ENCODE measurements around the gene EHBP1.
A peak's percentile ranks its signal among the peaks of the same experiment; 100 is the strongest.
"Not testable (repeated sequence)": the region's sequence is repeated elsewhere in the genome, so short reads cannot be mapped to it uniquely, and the experiment has no call there.

Gene EHBP1

DNA sequence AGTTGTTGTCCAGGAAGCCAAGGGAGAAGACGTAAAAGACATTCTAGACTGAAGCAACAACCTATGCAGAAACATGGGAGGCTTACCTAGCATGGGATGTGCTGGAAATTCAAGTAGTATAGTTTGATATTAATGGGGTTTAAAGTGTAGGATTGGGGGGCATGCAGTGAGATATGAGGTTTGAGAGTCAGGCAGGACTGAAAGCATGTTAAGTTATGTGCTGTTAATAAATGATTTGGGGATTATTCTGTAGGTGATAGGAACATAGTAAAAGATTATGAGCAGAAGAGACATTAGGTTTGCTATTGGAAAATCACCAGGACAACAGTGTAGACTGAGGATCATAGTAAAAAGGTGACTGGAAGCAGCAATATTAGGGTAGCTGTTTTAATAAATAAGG, 3.2 kb downstream of the EHBP1 start:
- 94% methylated on average over 1 of the region's 1 CpG for WGBS

DNA sequence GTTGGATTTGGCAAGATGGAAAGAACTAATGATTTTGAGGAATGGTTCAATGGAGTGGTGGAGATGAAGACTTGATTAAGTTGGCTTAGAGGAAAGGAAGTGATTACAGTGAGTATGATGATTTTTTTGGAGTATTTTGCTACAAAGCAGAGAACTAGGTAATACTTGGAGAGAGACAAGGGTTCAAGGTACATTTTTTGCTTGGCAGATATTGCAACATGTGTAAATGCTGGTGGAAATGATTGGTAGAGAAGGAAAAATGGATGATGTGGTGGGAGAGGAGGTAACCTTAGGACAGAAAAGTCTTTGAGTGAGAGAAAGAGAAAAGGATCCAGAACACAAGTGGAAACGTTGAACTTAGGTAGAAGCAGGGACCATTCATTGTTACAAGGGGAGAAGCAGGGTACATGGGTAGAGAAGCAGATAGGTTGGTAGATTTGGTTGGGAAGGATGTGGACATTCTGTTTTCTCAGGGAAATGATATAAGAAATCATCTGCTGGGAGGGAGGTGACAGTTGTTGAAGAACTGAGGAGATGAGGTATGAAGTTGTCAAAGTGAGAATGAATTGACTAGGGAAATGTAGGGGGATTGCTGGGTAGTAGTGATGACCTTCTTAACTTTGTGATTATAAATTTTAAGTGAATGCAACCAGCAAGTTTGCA, 6.5 kb downstream of the EHBP1 start:
- Histone ChIP-seq H3K9ac (ENCODE audit: low read length) (no peak overlapping the region), H3K27ac (ENCODE audit: low read length, poor library complexity, severe bottlenecking) (no peak overlapping the region), H3K4me3 (ENCODE audit: insufficient read depth in 1 of 2, low read depth in 1 of 2, low read length in 2 of 2) (peak overlapping the region in 1 of 2 experiments; percentile 95), H3K4ac (ENCODE audit: low read depth in 1 of 2, low read length in 2 of 2) (no peak overlapping the region), H3K27me3 (ENCODE audit: control insufficient read depth in 1 of 2, insufficient read depth in 1 of 2, low read length in 2 of 2) (no peaks in the 10 kb centered on the region), H3K18ac (ENCODE audit: low read depth in 1 of 2, low read length in 2 of 2) (no peak overlapping the region), H3K79me1 (replicated peaks; ENCODE audit: low read length, poor library complexity, severe bottlenecking) (peaks cover 14% of the 10 kb centered on the region), H2AFZ (ENCODE audit: low read depth, low read length) (no peak overlapping the region), H3K4me2 (ENCODE audit: low read length, poor library complexity, severe bottlenecking) (no peak overlapping the region), H4K8ac (ENCODE audit: low read length) (no peak overlapping the region), H2BK120ac (ENCODE audit: low read depth, low read length) (no peak overlapping the region), H3K14ac (ENCODE audit: low read length in 2 of 2) (no peak overlapping the region), H2BK5ac (ENCODE audit: low read depth, low read length, poor library complexity, severe bottlenecking) (no peak overlapping the region), H2AK5ac (ENCODE audit: low read length, severe bottlenecking) (no peak overlapping the region), H3K36me3 (ENCODE audit: control insufficient read depth in 1 of 2, insufficient read depth in 2 of 2, low read depth in 1 of 2, low read length in 2 of 2) (peaks cover 0 to 92% of the 10 kb centered on the region in 2 experiments), H3K23ac (ENCODE audit: low read length in 2 of 2) (no peak overlapping the region), H3K9me3 (ENCODE audit: control insufficient read depth, low read length) (peaks cover 23% of the 10 kb centered on the region), H2BK15ac (ENCODE audit: low read depth, poor library complexity, severe bottlenecking) (no peak overlapping the region), H4K91ac (ENCODE audit: low read length) (no peak overlapping the region), H3K4me1 (ENCODE audit: control insufficient read depth, insufficient read depth, low read depth, low read length) (peaks cover 3% of the 10 kb centered on the region), H2BK12ac (ENCODE audit: low read length in 2 of 2) (no peak overlapping the region)
- DNase-seq = no peak
- WGBS = 96% methylated on average over 1 of the region's 1 CpG

More for the DNA sequence above, 3.2 kb downstream of the EHBP1 start:
- H3K9ac ChIP-seq (ENCODE audit: low read length) = peak overlapping the region; percentile 96
- H3K4me3 ChIP-seq (ENCODE audit: insufficient read depth in 1 of 2, low read depth in 1 of 2, low read length in 2 of 2) = peak overlapping the region in 1 of 2 experiments; percentile 95
- no peak overlapping the region for H3K4ac ChIP-seq (ENCODE audit: low read depth in 1 of 2, low read length in 2 of 2)
- no peak overlapping the region for H4K8ac ChIP-seq (ENCODE audit: low read length)
- H3K14ac ChIP-seq (ENCODE audit: low read length in 2 of 2) = no peak overlapping the region
- peaks cover 0 to 64% of the 10 kb centered on the region in 2 experiments for H3K36me3 ChIP-seq (ENCODE audit: control insufficient read depth in 1 of 2, insufficient read depth in 2 of 2, low read depth in 1 of 2, low read length in 2 of 2)
- H3K4me1 ChIP-seq (ENCODE audit: control insufficient read depth, insufficient read depth, low read depth, low read length) = peaks cover 4% of the 10 kb centered on the region
- H2BK120ac ChIP-seq (ENCODE audit: low read depth, low read length) = no peak overlapping the region
- no peak overlapping the region for H3K27ac ChIP-seq (ENCODE audit: low read length, poor library complexity, severe bottlenecking)
- DNase-seq = no peak
- no peaks in the 10 kb centered on the region for H3K27me3 ChIP-seq (ENCODE audit: control insufficient read depth in 1 of 2, insufficient read depth in 1 of 2, low read length in 2 of 2)
- no peak overlapping the region for H2AK5ac ChIP-seq (ENCODE audit: low read length, severe bottlenecking)
- H2BK12ac ChIP-seq (ENCODE audit: low read length in 2 of 2) = no peak overlapping the region
- no peak overlapping the region for H3K4me2 ChIP-seq (ENCODE audit: low read length, poor library complexity, severe bottlenecking)
- H3K18ac ChIP-seq (ENCODE audit: low read depth in 1 of 2, low read length in 2 of 2) = no peak overlapping the region
- H2BK15ac ChIP-seq (ENCODE audit: low read depth, poor library complexity, severe bottlenecking) = no peak overlapping the region
- no peak overlapping the region for H4K91ac ChIP-seq (ENCODE audit: low read length)
- H3K23ac ChIP-seq (ENCODE audit: low read length in 2 of 2) = no peak overlapping the region
- no peak overlapping the region for H2AFZ ChIP-seq (ENCODE audit: low read depth, low read length)
- peaks cover 11% of the 10 kb centered on the region for H3K79me1 ChIP-seq (replicated peaks; ENCODE audit: low read length, poor library complexity, severe bottlenecking)
- H3K9me3 ChIP-seq (ENCODE audit: control insufficient read depth, low read length) = peaks cover 22% of the 10 kb centered on the region
- no peak overlapping the region for H2BK5ac ChIP-seq (ENCODE audit: low read depth, low read length, poor library complexity, severe bottlenecking)

DNA sequence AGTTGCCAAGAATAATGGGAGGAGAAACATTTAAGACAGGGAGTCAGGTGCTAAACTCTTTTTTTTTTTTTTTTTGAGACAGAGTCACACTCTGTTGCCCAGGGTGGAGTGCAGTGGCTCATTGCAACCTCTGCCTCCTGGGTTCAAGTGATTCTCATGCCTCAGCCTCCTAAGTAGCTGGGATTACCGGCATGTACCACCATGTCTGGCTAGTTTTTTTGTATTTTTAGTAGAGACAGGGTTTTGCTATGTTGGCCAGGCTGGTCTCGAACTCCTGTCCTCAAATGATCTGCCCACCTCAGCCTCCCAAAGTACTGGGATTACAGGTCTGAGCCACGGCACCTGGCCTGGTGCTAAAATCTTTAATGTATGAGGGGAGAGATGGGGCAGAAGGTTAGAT, 7.7 kb downstream of the EHBP1 start:
- not testable (repeated sequence) for H2BK5ac ChIP-seq (ENCODE audit: low read depth, low read length, poor library complexity, severe bottlenecking); H2AK5ac ChIP-seq (ENCODE audit: low read length, severe bottlenecking); H3K27ac ChIP-seq (ENCODE audit: low read length, poor library complexity, severe bottlenecking); H3K9ac ChIP-seq (ENCODE audit: low read length); H3K18ac ChIP-seq (ENCODE audit: low read depth in 1 of 2, low read length in 2 of 2); H3K4ac ChIP-seq (ENCODE audit: low read depth in 1 of 2, low read length in 2 of 2); H4K8ac ChIP-seq (ENCODE audit: low read length); DNase-seq; H2BK120ac ChIP-seq (ENCODE audit: low read depth, low read length); H3K4me1 ChIP-seq (ENCODE audit: control insufficient read depth, insufficient read depth, low read depth, low read length); H2AFZ ChIP-seq (ENCODE audit: low read depth, low read length); H3K27me3 ChIP-seq (ENCODE audit: control insufficient read depth in 1 of 2, insufficient read depth in 1 of 2, low read length in 2 of 2); H2BK15ac ChIP-seq (ENCODE audit: low read depth, poor library complexity, severe bottlenecking); H3K23ac ChIP-seq (ENCODE audit: low read length in 2 of 2); H3K4me2 ChIP-seq (ENCODE audit: low read length, poor library complexity, severe bottlenecking); H2BK12ac ChIP-seq (ENCODE audit: low read length in 2 of 2); H3K14ac ChIP-seq (ENCODE audit: low read length in 2 of 2); H4K91ac ChIP-seq (ENCODE audit: low read length)
- peaks cover 0 to 93% of the 10 kb centered on the region in 2 experiments for H3K36me3 ChIP-seq (ENCODE audit: control insufficient read depth in 1 of 2, insufficient read depth in 2 of 2, low read depth in 1 of 2, low read length in 2 of 2)
- H3K79me1 ChIP-seq (replicated peaks; ENCODE audit: low read length, poor library complexity, severe bottlenecking) = peaks cover 14% of the 10 kb centered on the region
- peak overlapping the region in 1 of 2 experiments; percentile 16 for H3K4me3 ChIP-seq (ENCODE audit: insufficient read depth in 1 of 2, low read depth in 1 of 2, low read length in 2 of 2)
- H3K9me3 ChIP-seq (ENCODE audit: control insufficient read depth, low read length) = peaks cover 23% of the 10 kb centered on the region
- WGBS = 100% methylated on average over 3 of the region's 3 CpGs

DNA sequence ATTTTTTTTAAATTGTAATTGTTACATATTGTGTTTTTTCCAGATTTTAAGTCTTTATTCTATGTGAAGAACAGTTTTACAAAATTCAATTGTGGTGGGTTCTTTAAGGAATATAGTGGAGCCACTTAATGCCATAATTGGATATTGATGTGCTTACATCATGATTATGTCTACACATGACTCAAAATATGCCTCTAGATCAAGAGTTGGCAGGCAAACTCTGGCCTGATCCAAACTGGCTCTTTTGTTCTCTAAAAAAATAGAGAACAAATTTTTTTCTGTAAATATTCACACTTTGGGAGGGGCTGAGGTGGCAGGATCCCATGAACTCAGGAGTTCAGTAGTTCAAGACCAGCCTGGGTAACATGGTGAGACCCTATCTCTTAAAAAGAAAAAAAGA, 8.3 kb downstream of the EHBP1 start:
- H3K23ac ChIP-seq (ENCODE audit: low read length in 2 of 2) = no peak overlapping the region
- peak overlapping the region in 1 of 2 experiments; percentile 16 for H3K4me3 ChIP-seq (ENCODE audit: insufficient read depth in 1 of 2, low read depth in 1 of 2, low read length in 2 of 2)
- peaks cover 14% of the 10 kb centered on the region for H3K79me1 ChIP-seq (replicated peaks; ENCODE audit: low read length, poor library complexity, severe bottlenecking)
- H3K4ac ChIP-seq (ENCODE audit: low read depth in 1 of 2, low read length in 2 of 2) = no peak overlapping the region
- no peaks in the 10 kb centered on the region for H3K4me1 ChIP-seq (ENCODE audit: control insufficient read depth, insufficient read depth, low read depth, low read length)
- peaks cover 0 to 93% of the 10 kb centered on the region in 2 experiments for H3K36me3 ChIP-seq (ENCODE audit: control insufficient read depth in 1 of 2, insufficient read depth in 2 of 2, low read depth in 1 of 2, low read length in 2 of 2)
- no peak overlapping the region for H3K27ac ChIP-seq (ENCODE audit: low read length, poor library complexity, severe bottlenecking)
- H3K14ac ChIP-seq (ENCODE audit: low read length in 2 of 2) = no peak overlapping the region
- H4K8ac ChIP-seq (ENCODE audit: low read length) = no peak overlapping the region
- H3K18ac ChIP-seq (ENCODE audit: low read depth in 1 of 2, low read length in 2 of 2) = no peak overlapping the region
- no peak overlapping the region for H4K91ac ChIP-seq (ENCODE audit: low read length)
- H3K27me3 ChIP-seq (ENCODE audit: control insufficient read depth in 1 of 2, insufficient read depth in 1 of 2, low read length in 2 of 2) = no peaks in the 10 kb centered on the region
- H2AK5ac ChIP-seq (ENCODE audit: low read length, severe bottlenecking) = no peak overlapping the region
- H3K4me2 ChIP-seq (ENCODE audit: low read length, poor library complexity, severe bottlenecking) = no peak overlapping the region
- no peak overlapping the region for H2BK120ac ChIP-seq (ENCODE audit: low read depth, low read length)
- no peak for DNase-seq
- H2BK5ac ChIP-seq (ENCODE audit: low read depth, low read length, poor library complexity, severe bottlenecking) = no peak overlapping the region
- H2AFZ ChIP-seq (ENCODE audit: low read depth, low read length) = no peak overlapping the region
- no peak overlapping the region for H3K9ac ChIP-seq (ENCODE audit: low read length)
- no peak overlapping the region for H2BK12ac ChIP-seq (ENCODE audit: low read length in 2 of 2)
- H2BK15ac ChIP-seq (ENCODE audit: low read depth, poor library complexity, severe bottlenecking) = no peak overlapping the region
- H3K9me3 ChIP-seq (ENCODE audit: control insufficient read depth, low read length) = peaks cover 23% of the 10 kb centered on the region
